ENCODE results near the gene ALOX12B.
"Not testable (repeated sequence)": the region's sequence is repeated elsewhere in the genome, so short reads cannot be mapped to it uniquely, and the experiment has no call there.

ALOX12B gene

GRCh38 chr17:8063761-8064534 is 23.6 kb downstream of the ALOX12B start:
- DNase-seq: no peak

- DNase-seq: no peak
Observed at GRCh38 chr17:8062807-8063483, 24.6 kb downstream of the ALOX12B start.

GRCh38 chr17:8062435-8062806 is 25.1 kb downstream of the ALOX12B start:
- no peak for DNase-seq

DNA sequence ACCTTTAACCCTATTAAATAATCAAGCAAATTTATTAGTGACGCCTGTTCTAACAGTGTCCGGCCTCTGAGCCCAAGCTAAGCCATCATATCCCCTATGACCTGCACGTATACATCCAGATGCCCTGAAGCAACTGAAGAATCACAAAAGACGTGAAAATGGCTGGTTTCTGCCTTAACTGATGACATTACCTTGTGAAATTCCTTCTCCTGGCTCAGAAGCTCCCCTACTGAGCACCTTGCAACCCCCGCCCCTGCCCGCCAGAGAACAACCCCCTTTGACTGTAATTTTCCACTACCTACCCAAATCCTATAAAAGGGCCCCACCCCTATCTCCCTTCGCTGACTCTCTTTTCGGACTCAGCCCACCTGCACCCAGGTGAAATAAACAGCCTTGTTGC is 25.7 kb downstream of the ALOX12B start:
- not testable (repeated sequence) for DNase-seq

GRCh38 chr17:8060274-8060673 is 27.2 kb downstream of the ALOX12B start:
- no peak for DNase-seq

DNA sequence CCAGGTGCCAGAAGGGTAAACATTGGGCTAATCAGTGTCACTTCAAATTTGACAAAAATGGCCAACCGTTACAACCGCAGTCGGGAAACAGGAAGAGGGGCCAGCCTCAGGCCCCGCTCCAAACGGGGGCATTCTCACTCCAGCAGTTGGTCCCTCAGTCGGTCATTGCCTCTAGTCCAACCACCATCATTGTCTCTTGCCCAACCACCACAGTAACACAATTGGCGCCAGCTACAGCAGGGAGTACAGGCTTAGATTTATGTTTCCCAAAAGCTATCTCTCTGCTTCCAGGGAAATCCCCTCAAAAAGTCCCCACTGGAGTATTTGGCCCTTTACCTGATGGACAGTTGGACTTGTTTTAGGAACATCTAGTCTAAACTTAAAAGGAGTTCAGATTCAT is 28.4 kb downstream of the ALOX12B start:
- no peak for DNase-seq

GRCh38 chr17:8057691-8058114 is 29.8 kb downstream of the ALOX12B start:
- DNase-seq: peak; percentile 43

- no peak for DNase-seq
Observed at GRCh38 chr17:8056976-8057625, 30.4 kb downstream of the ALOX12B start.

DNA sequence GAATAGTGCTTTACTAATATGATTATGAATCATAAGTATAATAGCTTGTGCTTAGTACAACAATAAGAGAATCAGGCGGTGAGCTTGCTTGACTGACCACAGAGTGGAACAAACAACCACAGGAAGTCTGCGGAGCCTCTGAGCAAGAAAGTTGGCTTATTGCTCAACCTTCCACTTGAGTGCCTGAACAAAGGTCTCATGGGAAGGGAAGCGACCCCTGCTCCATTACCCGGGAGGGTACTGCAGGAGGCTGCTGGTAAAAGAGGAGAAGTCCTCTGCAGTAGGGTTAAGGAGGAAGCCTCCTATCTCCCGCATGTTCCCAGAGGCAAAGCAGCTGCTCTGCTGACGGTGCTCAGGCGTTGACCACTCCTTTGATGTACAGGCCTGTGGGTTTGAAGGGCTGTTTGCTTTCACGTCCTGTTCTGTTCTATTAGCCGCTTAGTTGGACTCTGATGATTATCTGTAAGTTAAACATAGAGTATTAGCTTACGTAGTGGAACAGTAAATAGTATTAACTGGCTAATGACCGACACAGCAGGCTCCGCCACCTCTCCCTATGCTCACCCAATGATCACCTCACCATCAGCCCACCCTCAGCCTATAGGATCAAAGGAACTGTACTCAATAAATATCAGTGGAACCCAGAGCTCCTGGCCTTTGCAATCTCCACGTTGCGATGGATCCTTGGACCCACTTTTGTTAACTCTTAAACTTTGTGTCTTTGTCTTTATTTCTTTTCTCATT is 31.1 kb downstream of the ALOX12B start:
- peak; percentile 59 for DNase-seq

GRCh38 chr17:8055851-8056231 is 31.7 kb downstream of the ALOX12B start:
- no peak for DNase-seq

DNA sequence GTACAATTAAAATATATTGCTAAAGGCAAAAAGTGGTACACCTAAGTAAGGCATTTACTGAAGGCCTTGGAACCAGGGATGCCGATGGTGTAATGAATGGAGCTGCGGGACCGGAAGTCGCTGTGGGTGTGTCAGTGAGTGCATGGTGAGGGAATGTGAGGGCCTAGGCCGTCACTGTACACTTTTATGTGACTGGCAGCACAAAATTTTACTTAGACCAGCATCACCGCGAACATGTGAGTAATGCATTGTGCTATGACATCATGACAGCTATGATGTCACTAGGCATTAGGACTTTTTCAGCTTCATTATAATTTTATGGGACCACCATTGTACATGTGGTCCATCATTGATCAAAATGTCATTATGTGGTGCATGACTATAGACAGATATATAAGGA is 33.9 kb downstream of the ALOX12B start:
- DNase-seq: no peak

GRCh38 chr17:8052256-8053252 is 35.0 kb downstream of the ALOX12B start:
- no peak for DNase-seq

GRCh38 chr17:8051831-8052230 is 35.7 kb downstream of the ALOX12B start:
- no peak for DNase-seq

GRCh38 chr17:8048736-8049135 is 38.8 kb downstream of the ALOX12B start:
- DNase-seq: no peak

DNA sequence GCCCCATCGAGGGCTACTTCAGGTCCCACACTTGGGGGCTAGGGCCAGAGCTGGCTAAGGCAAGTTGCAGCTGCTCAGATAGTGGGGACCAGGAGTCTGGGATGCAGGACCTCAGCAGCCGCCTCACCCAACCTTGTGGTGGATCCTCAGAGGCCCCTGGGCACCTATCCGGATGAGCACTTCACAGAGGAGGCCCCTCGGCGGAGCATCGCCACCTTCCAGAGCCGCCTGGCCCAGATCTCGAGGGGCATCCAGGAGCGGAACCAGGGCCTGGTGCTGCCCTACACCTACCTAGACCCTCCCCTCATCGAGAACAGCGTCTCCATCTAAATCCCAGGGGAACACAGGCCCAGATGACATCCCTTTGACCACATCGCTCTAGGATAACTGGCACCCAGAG is 39.3 kb downstream of the ALOX12B start:
- DNase-seq: no peak

DNA sequence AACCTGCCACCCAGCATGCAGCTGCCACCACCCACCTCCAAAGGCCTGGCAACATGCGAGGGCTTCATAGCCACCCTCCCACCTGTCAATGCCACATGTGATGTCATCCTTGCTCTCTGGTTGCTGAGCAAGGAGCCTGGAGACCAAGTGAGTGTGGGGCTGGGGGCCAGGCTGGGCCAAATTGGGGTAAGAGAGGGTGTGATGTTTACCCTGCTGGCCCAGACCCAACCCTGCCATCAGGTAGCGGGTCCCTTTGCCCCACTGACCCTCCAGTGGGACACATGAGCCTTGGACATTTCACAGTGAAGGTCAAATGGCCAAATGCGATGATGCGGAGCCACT is 39.8 kb downstream of the ALOX12B start:
- no peak for DNase-seq

DNA sequence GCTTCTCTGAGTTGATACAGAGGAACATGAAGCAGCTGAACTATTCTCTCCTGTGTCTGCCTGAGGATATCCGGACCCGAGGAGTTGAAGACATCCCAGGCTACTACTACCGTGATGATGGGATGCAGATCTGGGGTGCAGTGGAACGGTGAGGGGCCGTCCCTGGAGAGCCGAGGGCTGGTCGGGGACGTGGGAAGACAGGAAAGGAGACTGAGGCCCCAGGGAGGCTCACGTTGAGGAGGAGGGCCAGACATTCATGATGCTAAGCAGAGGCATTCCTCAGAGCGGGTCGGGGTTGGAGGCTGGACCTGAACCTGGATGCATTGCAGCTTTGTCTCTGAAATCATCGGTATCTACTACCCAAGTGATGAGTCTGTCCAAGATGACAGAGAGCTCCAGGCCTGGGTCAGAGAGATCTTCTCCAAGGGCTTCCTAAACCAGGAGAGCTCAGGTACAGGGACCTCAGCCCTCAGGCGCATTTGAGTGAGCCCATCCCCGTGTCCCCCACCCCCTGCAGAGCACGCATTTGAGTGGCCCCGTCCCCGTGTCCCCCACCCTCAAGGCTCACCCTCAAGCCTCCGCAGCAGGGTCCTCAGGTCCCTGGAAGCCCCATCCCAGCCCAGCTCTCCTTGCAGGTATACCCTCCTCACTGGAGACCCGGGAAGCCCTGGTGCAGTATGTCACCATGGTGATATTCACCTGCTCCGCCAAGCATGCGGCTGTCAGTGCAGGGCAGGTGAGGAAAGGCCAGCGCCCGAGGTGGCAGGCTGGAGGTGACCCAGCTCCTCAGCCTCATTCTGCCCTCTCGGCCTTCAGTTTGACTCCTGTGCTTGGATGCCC is 40.4 kb downstream of the ALOX12B start:
- no peak for DNase-seq

- DNase-seq: no peak
Observed at GRCh38 chr17:8046306-8046928, 41.1 kb downstream of the ALOX12B start.

DNA sequence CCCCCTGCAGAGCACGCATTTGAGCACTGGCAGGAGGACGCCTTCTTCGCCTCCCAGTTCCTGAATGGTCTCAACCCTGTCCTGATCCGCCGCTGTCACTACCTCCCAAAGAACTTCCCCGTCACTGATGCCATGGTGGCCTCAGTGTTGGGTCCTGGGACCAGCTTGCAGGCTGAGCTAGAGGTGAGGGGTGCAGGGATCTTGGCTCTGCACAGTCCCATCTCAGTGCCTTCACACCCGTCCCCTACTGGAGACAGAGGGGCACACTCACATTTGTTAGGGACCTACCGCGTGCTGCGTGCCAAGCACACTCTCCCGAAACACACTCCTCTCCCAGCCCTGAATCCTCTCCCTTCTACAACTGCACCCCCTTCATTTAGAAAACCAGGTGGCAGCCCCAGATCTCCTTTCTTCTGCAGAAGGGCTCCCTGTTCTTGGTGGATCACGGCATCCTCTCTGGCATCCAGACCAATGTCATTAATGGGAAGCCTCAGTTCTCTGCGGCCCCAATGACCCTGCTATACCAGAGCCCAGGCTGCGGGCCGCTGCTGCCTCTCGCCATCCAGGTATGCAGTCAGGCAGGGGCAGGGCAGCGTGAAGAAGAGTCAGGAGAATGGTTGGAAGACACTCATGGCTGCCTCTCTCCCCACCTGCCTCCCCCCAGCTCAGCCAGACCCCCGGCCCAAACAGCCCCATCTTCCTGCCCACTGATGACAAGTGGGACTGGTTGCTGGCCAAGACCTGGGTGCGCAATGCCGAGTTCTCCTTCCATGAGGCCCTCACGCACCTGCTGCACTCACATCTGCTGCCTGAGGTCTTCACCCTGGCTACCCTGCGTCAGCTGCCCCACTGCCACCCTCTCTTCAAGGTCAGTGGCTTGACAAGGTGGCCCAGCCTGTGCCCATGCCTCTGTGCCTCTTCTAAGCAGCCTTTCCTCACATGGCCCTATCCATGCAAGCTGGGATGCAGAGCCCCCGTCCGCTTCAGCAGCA is 42.4 kb downstream of the ALOX12B start:
- no peak for DNase-seq

Data from NK-92 treated with Interleukin-12 subunit alpha and Interleukin-12 subunit beta, amount 100 ng/mL, for 24 hours (cell line).